ENCODE results near the gene EREG.

GRCh38 chr4:74408639-74409038, 43.7 kb downstream of the EREG start:
- TF ChIP-seq SUZ12 (IDR thresholded peaks at IDR 0.05; ENCODE audit: unreplicated experiment) (no peak), TAF1 (IDR thresholded peaks at IDR 0.05; ENCODE audit: borderline replicate concordance, low read depth, low read length) (no peak), ETV6 (conservative IDR thresholded peaks at IDR 0.05 in 1 of 2, IDR thresholded peaks at IDR 0.05 in 1 of 2; ENCODE audit: borderline replicate concordance in 1 of 2, low read depth in 1 of 2) (no peak)
- TF ChIP-seq, protein P1, sequence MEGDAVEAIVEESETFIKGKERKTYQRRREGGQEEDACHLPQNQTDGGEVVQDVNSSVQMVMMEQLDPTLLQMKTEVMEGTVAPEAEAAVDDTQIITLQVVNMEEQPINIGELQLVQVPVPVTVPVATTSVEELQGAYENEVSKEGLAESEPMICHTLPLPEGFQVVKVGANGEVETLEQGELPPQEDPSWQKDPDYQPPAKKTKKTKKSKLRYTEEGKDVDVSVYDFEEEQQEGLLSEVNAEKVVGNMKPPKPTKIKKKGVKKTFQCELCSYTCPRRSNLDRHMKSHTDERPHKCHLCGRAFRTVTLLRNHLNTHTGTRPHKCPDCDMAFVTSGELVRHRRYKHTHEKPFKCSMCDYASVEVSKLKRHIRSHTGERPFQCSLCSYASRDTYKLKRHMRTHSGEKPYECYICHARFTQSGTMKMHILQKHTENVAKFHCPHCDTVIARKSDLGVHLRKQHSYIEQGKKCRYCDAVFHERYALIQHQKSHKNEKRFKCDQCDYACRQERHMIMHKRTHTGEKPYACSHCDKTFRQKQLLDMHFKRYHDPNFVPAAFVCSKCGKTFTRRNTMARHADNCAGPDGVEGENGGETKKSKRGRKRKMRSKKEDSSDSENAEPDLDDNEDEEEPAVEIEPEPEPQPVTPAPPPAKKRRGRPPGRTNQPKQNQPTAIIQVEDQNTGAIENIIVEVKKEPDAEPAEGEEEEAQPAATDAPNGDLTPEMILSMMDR (IDR thresholded peaks at IDR 0.05 in 2 of 3, conservative IDR thresholded peaks at IDR 0.05 in 1 of 3; ENCODE audit: control insufficient read depth in 2 of 3, extremely low read depth in 1 of 3, insufficient read depth in 1 of 3, low read depth in 3 of 3, low read length in 3 of 3): no peak

Data from GM12878 (cell line).